HG02852 (cell line): Measurements from ENCODE around the gene FKBP4.
A peak's percentile ranks its signal among the peaks of the same experiment; 100 is the strongest.
"Not testable (repeated sequence)": the region's sequence is repeated elsewhere in the genome, so short reads cannot be mapped to it uniquely, and the experiment has no call there.

Experiments used
- ATAC-seq: cut with Tn5 transposase; IDR thresholded peaks from one replicate; pipeline ENCODE4 v1.9.1; 2021; ENCODE audit warnings: mild to moderate bottlenecking, moderate library complexity; ENCODE audit not compliant: unreplicated experiment

Gene FKBP4, protein sequence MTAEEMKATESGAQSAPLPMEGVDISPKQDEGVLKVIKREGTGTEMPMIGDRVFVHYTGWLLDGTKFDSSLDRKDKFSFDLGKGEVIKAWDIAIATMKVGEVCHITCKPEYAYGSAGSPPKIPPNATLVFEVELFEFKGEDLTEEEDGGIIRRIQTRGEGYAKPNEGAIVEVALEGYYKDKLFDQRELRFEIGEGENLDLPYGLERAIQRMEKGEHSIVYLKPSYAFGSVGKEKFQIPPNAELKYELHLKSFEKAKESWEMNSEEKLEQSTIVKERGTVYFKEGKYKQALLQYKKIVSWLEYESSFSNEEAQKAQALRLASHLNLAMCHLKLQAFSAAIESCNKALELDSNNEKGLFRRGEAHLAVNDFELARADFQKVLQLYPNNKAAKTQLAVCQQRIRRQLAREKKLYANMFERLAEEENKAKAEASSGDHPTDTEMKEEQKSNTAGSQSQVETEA

DNA sequence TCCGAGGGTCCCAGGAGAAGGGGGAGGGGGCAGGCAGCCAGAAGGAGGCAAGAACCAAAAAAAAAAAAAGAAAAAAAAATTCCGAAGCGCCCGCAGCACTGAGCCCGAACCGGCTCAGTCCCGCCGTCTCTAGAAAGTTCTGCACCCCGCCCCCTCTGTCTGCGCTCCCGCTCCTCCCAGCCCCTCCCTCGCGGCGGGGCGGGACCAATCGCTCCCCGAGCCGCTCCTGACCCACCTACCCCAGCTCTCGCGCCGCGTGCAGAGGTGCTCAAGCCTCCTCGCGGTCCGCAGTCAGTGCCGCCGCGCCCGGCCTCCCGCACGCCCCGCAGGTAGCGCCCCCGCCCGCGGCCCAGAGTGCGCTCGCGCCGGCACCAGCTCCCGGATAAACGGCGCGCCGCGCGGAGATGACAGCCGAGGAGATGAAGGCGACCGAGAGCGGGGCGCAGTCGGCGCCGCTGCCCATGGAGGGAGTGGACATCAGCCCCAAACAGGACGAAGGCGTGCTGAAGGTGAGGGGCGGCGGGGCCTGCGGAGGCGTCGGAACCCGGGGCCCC is at the start of gene FKBP4:
Gene FKBP4 (plus strand): TSS at position 235 of the 554 bp plus-strand sequence. CDS start 170 bp downstream, at position 405.
- peak; percentile 83 for ATAC-seq

DNA sequence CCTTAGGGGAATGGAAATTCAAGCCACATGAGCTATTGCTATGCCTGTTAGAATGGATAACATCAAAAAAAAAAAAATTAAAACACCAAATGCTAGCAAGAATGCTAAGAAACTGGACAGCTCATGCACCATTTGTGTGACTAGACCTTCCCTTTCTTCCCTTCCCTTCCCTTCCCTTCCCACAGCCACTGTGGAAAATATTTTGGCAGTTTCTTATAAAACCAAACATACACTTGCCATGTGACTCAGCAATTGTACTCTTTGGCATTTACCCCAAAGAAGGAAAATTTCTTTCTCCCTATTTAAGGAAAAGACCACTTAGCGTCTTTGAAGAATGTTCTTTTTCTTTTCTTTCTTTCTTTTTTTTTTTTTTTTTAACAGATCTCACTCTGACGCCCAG is 49.1 kb upstream of the FKBP4 start:
- no peak for ATAC-seq

DNA sequence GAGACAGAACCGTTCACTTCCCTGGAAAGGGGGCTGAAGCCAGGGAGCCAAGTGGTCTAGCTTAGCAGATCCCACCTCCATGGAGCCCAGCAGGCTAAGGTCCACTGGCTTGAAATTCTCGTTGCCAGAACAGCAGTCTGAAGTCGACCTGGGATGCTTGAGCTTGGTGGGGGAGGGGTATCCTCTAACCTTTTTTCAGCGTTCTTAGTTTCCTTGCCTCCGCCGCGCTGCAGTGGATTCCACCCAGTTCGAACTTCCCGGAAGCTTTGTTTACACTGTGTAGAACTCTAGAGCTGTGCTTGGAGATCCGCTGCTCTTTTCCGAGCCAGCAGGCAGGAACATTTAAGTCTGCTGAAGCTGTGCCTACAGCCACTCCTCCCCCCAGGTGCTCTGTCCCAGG is 45.2 kb upstream of the FKBP4 start:
- no peak for ATAC-seq

DNA sequence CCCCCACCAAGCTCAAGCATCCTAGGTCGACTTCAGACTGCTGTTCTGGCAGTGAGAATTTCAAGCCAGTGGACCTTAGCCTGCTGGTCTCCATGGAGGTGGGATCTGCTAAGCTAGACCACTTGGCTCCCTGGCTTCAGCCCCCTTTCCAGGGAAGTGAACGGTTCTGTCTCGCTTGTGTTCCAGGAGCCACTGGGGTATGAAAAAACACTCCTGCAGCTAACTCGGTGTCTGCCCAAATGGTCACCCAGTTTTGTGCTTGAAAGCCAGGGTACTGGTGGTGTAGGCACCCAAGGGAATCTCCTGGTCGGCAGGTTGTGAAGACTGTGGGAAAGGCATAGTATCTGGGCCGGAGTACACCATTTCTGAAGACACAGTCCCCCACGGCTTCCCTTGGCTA is 44.6 kb upstream of the FKBP4 start:
- no peak for ATAC-seq

DNA sequence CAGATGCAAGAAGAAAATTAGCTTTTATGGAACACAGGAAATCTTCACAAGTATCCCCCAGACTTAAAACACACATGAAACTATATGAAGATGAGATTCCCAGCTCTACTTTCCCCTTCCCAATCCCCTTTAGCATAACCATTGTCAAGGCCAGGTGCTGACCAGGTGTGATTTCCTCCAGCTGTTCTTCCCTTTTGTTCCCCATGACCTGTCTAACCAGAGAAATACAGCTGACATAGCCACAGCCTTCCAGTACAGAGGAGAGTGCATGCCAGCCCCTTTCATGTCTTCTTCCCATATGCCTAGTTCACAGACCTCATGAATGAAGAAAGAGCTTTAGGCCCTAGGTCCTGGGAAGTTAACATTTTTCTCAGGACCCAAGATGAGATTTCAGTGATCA is 43.5 kb upstream of the FKBP4 start:
- ATAC-seq: no peak

DNA sequence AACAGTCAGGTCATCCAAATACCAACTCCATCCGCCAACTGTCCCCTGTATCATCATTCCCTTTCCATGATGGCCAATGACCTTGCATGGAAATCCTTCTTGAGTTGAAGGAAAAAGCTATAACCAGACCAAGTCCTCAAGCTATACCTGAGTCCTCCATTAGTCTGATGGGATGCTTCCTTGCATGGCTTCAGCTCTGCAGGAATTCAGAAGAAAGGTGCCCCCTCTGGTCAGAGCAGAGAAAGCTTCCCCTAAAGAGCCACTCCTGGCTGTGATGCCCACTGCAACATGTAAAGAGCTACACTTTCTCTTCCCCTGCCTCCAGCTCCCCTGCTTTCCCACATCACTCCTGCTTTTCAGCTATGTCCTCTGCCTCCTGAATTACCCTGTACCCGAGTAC is 43.1 kb upstream of the FKBP4 start:
- ATAC-seq: no peak

DNA sequence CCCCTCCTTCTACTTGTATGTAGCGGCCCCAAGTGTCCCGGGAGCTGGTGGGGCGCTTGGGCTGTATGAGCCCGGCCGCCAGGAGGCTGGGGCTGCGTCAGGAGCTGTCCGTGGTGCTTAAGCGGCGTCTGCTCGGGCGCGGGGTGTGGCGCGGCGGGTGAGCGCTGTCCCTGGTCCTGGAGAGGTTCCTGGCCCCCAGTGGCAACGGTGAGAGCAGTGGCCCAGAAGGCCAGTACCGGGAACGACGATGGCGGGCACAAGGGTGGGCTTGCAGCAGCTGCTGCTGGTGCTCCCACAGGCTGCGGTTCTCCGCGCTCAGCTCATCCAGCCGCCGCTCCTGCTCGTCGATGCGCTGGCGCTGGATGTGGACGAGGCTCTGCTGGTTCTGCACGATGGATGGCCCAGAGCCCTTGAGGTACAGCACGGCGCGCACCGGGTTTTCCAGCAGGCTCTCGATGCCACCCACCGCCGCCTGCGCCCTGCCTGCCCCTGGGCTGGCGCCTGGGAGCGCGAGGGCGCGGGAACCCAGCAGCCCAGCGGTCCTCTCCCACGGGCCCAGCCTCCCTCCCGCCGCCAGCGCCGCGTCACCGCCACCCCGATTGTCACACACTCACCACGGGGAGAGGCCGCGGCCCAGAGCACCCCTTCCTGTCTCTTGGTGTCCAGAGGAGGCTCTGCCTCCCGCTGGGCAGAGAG is 41.9 kb upstream of the FKBP4 start:
- no peak for ATAC-seq

DNA sequence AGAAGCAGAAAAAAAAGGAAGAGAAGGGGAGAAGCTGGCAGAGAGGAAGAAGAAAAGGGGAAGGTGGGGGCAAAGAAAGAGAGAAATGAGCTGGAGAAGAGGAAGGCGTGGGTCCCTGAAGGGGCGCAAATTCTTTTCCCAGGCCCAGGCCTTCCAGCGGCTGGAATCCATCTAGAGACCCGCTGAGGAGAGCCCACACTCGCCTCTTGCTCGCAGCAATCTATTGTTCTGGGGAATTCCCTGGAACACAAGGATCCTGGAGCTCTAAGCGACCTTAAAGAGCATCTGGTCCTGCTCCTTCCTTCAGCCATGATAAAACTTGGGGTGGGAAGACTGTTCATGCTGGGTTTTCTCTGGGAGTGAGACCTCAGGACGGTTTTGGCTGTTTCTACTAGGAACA is 41.2 kb upstream of the FKBP4 start:
- ATAC-seq: no peak

DNA sequence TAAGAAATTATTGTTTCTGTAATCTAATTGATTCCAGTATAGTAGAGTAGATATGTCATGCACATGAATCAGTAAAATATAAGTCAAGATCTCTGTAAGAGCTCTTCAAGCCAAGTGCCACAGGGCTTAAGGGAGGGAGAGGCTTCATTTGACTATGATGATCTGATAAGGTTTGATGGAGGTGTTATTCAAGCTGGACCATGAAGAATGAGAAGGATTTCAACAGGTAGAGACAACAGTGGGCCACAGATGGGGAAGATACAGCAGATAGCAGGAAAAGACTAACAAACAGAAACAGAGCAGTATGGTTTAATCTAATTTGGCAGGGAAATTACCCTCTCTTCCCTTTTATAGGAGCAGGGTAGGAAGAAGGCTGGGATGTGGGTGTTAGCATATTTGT is 40.6 kb upstream of the FKBP4 start:
- ATAC-seq: no peak

DNA sequence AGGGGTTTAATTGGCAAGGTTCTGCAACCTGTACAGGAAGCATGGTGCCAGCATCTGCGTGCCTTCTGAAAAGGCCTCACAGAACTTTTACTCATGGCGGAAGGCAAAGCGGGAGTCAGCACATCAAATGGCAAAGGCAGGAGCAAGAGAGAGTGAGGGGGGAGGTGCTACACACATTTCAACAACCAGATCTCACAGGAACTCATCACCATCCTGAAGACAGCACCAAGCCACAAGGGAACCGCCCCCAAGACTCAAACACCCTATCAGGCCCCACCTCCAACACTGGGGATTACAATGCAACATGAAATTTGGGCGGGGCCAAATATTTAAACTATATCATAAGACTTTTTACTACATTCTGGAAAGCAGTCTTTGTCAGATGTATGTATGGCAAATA is 38.0 kb upstream of the FKBP4 start:
- no peak for ATAC-seq

DNA sequence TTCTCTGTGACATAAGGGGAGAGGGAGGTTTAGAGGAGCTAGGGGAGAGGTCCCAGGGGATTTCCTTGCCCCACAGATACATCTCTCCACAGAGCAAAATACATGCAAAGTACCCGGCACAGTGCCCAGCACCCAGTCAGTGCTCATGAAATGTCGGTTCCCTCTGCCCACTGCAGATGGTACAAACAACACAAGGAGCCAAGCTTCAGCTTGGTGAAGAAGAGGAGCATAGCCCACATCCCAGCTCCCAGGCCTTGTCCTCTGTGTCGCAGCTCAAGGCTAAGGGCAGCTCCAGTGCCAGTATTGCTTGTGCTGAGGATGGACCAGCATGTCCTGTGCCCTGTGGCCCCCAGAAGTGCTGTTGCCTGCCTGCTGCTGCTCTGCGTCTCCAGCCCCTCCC is 35.0 kb upstream of the FKBP4 start:
- ATAC-seq: no peak

DNA sequence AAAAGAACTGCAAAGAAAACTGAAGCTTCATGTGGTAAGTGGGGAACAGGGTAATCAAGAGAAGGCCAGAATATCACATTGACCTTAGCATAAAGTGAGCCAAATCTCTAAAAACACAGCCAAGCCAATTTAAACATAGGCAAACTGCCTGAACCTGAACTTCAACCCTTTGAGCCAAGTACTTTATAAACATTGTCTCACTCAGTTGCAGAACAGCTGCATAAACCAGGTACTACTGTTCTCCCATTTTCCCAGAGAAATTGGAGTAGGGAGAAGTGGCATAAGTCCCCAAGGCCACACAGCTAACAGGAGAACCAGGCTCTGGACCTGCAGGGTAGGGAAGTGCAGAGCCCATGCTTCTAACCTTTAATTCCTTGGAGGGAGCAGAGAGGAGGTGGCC is 30.4 kb upstream of the FKBP4 start:
- ATAC-seq: no peak

DNA sequence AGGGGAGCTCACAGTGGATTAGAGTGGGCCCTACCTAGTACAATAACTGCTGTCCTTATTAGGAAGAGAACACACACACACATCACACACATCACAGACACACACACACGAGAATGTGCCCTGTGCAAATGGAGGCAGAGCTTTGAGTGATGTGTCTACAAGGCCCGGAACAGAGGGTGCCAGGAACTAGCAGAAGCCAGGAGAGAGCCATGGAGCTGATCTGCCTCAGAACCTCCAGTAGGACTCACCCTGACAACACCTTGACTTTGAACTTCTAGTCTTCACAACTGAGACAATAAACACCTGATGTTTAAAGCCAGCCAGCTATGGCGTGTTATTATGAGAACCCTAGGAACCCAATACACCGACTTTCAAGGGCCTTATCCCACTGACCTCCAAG is 29.7 kb upstream of the FKBP4 start:
- ATAC-seq: no peak

DNA sequence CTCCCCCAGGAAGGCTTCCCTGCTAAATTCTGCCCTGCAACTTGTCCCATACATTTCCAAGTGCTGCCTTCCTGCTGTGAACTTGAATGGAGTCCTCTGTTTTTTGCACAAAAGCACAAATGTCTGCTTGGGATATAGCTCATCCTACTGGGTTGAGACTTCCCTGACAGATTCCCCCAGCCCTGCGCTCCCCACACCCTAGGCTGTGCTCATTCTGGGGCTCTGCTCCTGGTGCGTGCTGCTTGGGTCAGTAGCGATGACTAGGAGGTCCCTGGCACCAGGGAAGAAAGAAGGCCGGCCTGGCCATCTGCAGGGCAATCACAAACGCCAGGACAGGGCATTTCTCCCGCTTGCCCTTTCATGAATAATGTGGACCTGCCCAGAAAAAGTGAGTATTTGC is 29.2 kb upstream of the FKBP4 start:
- ATAC-seq: no peak

DNA sequence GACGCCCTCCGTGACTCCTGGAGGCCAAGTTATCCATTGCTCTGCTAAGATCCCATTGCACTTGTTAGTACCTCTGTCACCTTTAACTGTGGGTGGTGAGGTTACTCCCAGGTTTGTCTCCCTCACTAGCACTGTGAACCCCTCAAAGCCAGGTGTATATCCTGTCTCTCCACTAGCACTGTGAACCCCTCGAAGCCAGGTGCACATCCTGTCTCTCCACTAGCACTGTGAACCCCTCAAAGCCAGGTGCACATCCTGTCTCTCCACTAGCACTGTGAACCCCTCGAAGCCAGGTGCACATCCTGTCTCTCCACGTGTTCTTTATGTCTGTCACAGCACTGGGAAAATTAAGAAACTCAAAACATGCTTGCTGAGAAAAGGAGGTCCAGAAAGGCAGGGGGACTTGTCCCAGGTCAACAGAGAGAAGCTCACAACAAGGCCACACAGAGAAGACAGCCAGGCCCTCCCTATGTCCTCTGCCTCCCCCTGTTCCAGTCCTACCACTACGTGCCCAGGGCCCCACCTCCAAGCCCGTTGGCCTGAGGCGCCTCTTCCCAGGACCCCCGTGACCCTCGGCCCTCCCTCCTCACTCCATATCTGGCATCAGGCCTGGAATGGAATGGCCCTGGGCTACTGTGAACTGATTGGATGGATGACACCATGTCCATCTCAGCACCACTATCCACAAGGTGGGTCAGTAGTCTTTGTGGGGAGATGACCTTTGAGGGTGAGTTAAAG is 26.4 kb upstream of the FKBP4 start:
- no peak for ATAC-seq

DNA sequence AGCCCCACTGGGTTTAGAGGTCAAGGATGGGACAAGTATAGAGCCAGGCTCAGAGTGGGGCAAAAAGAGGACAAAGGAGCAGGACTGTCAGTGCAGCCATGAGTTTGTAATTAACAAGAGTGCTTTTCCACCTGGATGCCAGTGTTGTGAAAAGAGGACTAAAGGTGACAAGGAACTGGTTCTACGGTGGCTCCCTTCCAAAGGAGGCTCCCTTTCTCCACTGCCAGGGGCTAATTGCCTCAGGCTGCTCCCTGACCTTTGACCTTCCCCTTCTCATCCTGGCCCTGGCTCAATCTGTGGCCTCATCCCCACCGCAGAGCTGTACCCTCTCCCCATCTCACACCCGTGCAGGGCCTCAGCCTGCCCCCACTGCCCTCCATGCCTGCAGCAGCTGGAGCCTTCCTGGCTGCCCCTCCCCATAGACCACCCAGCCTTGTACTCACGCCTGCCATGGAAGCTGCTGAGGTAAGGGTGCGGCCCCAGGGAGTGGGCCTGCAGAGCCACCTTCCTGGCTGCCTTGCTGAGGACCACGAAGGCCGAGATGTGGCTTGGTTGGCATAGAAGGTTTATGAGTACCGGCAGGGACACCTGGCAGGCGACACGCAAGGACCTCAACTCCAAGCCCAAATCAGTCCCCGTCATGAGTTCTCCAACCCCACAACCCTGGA is 24.8 kb upstream of the FKBP4 start:
- no peak for ATAC-seq

DNA sequence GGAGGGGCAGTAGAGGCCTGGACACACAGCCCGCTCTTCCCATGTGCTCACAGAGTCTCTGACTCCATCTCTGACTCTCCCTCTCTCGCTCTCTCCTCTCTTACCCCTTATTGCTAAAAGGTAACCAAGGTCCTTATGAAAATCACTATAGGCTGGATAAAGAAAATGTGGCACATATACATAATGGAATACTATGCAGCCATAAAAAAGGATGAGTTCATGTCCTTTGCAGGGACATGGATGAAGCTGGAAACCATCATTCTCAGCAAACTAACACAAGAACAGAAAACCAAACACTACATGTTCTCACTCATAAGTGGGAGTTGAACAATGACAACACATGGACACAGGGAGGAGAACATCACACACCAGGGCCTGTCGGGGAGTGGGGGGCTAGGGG is 24.2 kb upstream of the FKBP4 start:
- not testable (repeated sequence) for ATAC-seq

DNA sequence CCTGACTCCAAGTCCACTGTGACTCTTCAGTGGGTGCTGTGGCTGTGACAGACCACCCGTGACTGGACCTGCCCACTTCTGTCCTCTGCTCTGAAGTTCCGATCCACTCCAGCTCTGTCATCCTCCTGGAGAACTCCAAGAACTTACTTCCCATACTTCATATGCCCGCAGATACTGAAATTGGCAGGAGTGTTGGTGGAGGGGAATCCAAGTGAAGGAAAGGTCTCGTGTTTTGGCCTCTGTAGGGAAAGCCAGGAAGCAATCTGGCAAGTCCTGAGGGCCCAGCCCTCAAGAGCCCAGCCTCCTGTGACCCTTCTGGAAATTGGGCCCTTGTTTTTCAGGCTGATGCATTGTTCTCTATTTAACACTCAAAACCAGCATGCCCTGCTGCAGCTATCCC is 22.4 kb upstream of the FKBP4 start:
- no peak for ATAC-seq

DNA sequence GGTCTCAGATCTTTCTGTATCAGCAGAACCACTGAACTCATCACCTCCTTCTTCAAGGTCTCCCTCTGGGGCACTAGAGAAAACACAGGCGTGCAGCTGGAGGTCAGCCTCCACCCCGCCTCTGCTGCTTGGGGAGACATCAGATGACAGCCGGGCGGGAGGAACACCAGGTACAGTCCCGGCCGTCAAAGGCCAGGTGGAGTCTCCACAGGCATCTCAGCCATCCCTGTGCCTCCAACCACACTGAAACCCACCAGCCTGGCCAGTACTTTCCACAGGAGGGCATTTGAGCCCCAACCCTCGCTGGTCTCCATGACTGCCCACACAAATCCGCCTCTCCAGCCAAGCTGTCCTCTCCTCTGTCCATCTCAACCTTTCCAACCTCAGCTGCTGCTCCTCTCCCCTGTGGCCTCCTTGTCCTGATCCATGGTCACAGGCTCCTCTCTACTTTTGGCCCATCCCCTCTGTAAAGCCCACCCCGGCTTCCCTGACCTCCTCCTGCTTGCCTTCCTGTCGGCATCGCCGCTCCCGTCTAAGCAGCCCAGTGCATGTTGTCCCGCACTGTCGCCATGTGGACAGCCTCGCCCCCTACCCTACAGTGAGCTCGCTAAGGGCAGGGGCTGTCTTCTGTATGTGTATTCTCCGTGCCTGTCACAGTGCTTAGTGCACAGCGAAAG is 21.4 kb upstream of the FKBP4 start:
- ATAC-seq: no peak

DNA sequence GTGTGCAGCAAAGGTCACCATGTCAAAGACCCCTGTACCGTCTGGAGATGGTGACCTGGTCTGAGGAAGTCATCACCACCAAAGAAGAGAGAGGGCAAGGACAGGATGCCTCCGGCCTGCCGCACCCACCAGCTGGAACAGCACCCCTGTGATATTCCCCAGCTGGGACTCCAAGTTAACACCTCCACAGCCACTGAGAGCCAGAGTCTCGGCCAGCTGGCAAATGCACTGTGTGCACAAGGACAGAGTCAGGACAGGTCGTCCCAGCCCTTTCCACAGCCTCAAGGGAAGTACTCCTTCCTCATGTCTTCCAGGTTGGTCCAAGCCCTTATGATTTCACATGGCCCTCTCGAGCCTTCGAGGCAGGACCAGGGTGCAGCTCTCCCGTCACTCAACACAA is 19.3 kb upstream of the FKBP4 start:
- no peak for ATAC-seq
